Pulmonary artery endothelial cell (primary cell): Measurements from ENCODE around the gene FKBP5. TPM values are rescaled to one million over a fixed set of nuclear protein-coding genes. Genes with fewer than 3 reads are reported as not detected.
"Not testable (repeated sequence)": the region's sequence is repeated elsewhere in the genome, so short reads cannot be mapped to it uniquely, and the experiment has no call there.

Experiments used
- DNase-seq: peaks from one replicate; pipeline ENCODE4 v3.0.0-alpha.2; 2011; ENCODE audit warnings: low read depth, low spot score
- total RNA-seq: library from RNA; depleted of rRNA; stranded (reverse); fragments of >200 nt; gene quantifications from 2 replicates; pipeline ENCODE4 v1.2.3, GENCODE V29; 2014

FKBP5 gene
- total RNA-seq, 1 donor from 2014 or later = 67.2 TPM

DNA sequence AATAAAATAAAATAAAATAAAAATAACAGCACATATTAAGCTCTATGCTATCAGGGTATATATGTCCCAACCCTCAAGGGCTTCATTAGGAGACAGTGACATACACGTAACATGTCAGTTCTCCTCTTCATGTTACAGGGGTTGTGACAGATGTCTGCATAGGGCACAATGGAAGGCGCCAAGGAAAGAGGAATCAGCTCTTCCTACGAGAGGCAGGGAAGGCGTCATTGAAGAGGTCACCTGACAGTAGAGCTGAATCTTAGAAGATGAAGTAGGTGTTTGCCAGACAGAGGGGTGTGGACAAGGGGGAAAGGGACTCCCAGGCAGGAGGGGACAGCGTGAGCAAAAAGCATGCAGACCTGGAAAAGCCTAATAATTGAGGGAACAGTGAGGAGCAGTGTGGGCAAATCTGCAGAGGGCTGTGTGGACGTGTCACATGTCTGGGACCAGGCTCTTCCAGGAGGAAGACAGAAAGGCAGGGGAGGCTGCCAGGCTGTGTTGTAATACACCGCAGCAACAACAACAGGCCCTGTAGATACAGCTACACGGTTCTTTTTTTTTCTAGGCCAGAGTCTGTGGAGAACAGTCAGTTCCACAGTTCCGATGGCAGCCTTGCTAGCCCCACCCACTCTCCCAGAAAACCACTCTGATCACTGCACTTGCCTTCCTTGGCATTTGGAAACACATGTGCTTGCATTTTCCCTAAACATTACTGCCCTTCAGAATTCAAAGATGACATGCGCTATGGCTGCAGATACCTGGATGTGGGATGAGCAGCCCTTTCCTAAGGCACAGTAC is 2.5 kb upstream of the FKBP5 start:
- DNase-seq = no peak

DNA sequence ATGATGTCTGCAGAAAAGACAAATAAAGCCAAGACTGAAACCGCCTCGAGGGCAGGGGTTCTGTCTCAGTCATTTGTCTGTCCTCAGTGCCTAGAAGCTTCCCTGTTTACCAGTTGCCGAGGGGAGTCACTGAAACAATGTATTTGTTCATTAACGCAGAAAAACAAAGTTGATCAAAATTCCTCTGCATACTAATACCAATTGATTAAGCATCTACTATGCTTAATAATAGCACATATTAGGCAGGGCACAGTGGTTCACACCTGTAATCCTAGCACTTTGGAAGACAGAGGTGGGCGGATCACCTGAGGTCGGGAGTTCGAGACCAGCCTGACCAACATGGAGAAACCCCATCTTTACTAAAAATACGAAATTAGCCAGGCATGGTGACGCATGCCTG is 1.8 kb upstream of the FKBP5 start:
- DNase-seq = no peak

DNA sequence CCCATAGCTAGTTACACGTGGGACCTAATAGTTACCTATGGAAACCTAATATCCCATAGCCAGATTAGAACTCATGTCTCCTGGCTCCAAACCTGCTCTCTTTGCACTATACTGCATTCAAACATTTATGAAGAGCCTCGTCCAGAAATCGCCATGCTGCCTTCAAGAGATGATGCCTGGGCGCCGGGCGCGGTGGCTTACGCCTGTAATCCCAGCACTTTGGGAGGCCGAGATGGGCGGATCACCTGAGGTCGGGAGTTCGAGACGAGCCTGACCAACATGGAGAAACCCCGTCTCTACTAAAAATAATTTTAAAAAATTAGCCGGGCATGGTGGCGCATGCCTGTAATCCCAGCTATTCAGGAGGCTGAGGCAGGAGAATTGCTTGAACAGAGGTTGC is 1.3 kb upstream of the FKBP5 start:
- DNase-seq = not testable (repeated sequence)

DNA sequence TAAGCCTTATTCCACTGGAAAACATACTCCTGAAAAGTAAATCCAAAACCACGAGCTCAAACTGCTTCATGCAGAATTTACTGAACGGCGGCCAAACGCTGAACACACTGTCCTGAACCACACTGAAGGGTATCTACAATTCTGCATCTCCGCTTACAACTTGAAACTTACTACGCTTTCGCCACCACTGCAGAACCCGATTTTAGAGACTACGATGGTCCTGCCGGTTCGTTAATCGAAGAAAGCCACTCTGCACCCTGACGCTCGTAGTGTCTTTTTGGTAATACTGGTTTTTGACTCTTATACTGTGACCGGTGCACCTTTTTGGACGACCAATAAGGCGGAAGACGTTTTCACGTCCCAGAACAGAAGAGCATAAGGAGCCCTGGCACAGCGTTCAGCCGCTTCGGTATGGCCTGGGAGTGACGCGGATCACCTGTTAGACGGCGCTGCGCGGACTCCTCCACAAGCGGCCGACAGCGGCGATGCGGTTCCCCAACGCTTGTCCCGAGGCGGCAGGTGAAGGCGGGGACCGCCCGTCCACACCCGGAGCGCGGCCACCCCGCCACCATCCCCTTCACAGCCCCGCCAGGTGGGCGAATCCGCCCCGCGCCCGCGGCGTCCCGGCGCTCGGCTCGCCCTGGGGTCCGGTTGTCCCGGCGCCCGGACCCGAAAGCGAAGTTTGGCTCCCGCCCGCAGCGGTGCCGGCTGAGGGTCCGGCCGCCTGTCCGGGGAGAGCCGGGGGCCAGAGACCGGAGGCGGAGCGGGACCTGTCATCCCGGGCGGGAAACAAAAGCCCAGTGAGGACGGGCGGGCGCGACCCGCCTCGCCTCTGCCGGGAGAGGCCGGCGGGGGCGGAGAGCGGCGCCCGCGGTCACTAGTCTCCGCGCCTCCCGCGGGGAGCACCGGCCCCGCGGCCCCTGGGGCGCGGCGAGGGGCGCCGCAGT is 784 bp downstream of the FKBP5 start:
- no peak for DNase-seq

DNA sequence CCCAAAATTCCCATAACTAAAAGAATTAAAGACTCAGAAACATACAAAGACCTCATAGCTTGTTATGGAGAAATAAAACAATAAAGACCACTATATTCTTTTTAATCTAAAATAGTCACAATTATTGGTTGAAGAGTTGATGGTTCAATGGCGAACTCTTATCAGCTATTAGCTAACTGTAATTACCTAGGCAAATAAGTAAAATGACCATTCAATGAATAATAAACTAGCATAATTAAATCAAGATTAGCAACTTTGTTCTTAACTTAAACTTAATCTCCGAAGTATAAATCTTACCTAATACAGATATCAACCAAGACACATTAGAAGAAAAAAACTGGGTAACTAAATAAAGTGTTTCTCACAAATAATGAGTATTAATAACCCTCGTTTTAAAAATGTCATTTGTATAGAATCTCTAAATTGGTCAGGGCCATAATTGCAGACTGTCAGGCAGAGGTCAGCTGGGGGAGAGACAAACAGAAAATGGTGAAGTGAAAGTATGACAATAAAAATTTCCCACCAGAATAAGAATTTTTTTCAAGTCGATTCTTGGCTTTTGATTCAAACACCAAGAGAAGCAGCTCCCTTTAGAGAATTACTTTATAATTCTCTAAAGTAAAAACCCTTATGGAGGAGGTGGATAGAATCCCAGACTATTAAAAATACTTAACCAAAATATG is 1.7 kb downstream of the FKBP5 start:
- DNase-seq = no peak

DNA sequence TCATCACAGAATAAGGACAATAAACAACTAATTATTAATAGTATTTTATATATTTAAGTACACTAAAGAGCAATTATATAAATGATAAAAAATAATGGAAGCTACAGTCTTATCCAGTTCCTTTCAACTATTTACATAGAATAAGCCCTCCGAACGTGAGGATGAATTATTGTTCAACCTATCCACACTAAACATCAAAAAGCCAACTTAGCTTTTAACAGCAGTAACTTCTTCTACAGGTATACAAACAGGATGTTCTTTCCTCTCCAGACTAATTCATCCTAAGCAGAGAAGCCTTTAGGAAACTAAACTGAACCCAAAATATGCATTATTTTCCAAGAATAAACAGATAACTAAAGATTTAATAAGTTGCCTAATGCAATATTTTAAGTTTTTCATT is 2.3 kb downstream of the FKBP5 start:
- DNase-seq = no peak

DNA sequence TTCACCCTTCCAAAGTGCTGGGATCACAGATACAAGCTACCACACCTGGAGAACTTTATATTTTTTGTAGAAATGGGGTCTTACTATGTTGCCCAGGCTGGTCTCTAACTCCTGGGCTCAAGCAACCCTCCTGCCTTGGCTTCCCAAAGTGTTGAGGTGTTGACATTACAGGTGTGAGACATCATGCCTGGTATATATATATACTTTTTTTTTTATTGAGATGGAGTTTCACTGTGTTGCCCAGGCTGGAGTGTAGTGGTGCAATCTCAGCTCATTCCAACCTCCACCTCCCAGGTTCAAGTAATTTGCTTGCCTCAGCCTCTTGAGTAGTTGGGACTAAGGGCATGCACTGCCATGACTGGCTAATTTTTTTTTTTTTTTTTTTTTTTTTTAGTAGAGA is 5.4 kb downstream of the FKBP5 start:
- DNase-seq = no peak

DNA sequence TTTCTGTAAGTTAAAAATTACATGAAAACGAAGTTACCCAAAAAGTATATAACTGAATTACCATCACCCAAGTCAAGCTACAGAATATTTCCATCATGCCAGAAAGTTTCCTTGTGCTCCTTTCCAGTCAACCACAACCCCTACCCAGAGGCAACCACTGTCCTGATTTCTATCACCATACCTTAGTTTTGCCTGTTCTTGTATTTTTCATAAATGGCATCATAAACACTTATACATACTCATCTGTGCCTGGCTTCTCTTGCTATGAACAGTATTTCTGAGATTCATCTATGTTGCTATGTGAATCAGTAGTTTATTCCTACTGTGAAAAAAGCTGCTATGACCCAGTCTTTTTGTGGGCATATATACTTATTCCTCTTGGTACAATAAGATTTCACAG is 7.4 kb downstream of the FKBP5 start:
- no peak for DNase-seq

DNA sequence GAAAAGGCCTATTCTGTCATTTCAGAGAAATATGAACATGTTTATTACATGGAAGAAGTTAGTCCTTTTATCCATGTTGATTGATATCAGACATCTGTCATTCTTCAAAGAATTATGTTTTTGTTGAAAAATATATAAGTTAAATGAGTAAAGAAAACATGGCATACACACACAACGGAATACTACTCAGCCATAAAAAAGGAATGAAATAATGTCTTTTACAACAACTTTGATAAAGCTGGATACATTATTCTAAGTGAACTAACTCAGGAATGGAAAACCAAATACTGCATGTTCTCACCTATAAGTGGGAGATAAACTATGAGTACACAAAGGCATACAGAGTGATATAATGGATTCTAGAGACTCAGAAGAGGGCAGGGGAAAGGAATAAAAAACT is 9.3 kb downstream of the FKBP5 start:
- no peak for DNase-seq

DNA sequence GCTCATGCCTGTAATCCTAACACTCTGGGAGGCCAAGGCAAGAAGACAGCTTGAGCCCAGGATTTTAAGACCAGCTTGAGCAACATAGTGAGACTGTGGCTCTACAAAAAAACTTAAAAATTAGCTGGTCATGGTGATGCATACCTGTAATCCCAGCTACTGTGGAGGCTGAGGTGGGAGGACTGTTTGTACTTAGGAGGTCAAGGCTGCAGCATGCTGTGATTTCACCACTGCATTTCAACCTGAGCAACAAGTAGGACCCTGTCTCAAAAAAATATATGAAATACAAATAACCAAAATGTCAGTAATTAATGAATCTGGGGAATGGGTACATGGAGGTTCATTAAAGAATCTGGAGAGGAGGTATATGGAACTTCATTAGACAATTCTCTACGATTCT is 9.9 kb downstream of the FKBP5 start:
- DNase-seq = no peak

DNA sequence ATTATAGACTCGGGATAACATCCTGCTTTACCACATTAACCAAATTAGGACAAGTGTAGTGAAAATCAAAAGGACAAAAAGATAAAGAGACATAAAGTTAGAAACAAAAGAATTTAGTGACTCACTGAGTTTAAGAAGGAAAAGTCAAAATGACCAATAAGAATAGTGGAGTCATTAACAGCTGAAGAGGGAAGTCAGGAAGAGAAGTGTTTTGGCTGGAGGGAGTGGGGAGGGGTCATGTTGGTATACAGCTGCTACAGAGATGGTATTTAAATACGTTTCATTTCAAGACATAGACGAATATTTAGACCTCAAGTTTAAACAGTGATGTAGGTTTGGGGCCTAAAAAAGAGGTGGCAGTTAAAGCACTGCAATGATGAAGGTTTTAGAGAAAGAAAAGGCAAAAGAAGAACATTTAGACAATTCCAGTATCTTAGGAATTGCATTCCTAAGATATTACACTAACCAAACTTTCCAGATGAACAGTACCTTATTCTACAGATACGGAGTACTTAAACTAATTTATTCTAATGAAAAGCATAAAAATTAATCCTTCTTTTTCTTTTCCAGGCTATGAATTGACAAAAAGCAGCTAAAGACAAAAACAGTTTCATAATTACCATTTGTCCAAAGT is 10.6 kb downstream of the FKBP5 start:
- DNase-seq = no peak

DNA sequence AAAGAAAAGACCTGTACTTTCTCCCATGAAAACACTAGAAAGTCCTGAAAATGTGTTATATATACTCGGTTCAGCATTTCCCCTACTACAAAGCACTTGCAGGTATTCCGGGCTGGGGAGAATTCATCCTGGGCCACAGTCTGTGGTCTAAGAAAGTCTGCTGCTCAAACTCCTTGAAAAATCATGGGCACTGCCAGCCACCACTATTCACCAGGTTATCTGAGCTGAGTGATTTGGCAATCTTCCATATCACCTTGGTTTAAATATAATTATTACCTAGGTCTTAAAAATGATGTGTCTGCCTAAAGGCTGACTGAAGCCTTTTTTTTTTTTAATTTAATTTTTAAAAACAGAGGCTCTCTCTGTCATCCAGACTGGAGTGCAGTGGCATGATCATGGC is 11.3 kb downstream of the FKBP5 start:
- no peak for DNase-seq

DNA sequence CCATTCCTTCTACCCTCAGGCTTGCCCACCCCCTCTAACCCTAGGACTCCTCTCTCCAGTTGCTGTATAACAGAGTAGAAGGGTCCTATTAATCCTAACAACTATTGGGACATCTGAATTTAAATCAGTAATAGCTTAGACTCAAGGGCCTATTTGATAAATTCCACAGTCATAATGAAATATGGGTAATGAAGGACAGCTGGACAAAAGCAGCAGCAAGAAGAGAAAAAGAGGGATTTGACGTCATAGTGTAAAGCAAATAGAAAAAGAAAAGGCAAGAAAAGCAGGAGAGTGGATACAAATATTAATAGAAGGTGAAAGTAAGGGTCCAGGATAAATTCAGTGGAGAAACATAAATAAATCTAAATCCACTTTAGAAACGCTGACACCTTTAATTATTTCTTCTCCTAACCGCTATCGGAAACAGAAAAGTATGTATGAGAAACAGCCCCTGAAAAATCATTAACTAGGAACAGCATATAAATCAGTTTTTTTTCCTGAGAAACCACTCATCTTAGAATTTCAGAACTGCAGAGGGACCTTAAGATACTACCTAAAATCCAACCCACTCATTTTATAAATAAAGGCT is 12.8 kb downstream of the FKBP5 start:
- no peak for DNase-seq

DNA sequence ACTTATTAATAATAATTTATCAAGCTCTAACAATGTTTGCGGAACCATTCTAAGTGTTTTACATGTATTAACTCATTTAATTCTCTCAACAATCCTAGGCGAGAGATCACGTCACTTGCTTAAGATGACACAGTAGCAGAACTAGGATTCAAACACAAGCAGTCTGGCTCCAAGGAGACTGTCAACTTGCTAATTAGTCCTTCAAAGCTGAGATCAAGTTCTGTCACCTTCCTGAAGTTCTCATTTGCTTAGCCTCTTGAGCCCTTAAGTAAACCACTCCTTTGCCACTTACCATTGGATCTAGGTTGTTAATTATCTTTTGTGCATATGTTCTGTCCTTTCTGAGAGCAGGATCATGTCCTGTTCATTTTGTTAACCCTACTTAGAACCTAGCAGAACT is 14.1 kb downstream of the FKBP5 start:
- no peak for DNase-seq

DNA sequence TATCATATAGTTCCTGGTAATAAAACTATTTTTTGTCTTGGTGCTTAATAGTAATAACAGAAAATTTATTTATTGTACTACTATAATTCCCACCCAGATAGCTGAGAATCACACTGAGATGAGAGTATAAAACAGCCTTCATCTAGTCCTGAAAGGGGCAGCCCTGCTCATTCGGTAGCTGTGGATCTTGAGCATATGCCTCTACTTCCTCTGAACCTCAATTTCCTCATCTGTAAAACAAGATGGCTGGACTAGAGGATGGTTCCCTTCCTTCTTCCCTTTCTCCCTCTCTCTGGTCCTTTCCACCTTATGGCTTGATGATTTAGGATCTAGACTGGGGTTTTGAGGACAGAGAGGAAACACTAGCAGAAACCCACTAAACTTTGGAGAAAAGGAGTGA is 15.0 kb downstream of the FKBP5 start:
- no peak for DNase-seq

DNA sequence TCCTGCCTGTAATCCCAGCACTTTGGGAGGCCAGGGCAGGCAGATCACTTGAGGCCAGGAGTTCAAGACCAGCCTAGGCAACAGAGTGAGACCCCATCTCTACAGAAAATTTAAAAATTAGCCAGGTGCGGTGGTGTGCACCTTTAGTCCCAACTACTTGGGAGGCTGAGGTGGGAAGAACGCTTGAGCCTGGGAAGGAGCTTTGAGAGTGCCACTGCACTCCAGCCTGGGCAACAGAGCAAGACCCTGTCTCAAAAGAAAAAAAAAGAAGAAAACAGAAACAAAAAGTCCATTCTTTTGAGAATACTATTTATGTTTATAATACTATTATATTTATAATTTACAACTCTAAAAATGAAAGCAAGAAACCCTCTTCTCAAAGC is 15.4 kb downstream of the FKBP5 start:
- DNase-seq = not testable (repeated sequence)

DNA sequence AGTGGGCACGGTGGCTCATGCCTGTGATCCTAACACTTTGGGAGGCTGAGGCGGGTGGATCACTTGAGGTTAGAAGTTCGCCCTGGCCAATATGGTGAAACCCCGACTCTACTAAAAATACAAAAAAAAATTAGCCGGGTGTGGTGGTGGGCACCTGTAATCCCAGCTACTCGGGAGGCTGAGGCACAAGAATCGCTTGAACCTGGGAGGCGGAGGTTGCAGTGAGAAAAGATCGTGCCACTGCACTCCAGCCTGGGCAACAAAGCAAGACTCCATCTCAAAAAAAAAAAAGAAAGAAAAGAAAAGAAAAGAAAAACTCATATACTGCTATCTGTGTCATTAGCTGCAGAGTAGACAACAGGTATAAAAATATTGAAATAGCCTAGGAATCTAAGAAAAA is 18.3 kb downstream of the FKBP5 start:
- DNase-seq = not testable (repeated sequence)

DNA sequence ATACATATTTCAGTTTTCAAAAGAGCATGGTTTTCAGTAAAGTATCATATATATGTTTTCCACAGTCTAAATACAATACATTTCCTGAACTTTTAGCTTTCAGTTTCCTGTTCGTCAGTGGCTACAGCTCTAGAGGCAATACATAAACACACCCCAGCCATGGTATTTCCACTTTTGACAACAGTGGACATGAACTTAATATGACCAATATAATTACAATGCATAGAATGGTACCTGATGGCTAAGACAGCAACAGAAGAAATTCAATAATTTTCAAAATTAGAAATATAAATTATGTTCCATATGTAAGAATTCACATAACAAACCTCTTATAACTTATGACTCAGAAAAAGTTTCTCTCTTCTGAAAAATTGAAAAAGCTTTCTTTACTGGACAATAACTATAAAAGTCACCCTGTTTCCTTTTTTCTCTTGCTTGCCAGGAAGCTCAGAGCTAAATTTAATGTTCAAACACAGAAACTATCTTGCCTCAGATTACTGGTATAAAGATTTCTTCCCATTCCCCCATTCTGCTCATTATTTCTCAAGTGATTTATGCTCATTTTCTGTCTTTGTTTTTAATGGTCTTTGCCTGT is 19.2 kb downstream of the FKBP5 start:
- peak; percentile 69 for DNase-seq

DNA sequence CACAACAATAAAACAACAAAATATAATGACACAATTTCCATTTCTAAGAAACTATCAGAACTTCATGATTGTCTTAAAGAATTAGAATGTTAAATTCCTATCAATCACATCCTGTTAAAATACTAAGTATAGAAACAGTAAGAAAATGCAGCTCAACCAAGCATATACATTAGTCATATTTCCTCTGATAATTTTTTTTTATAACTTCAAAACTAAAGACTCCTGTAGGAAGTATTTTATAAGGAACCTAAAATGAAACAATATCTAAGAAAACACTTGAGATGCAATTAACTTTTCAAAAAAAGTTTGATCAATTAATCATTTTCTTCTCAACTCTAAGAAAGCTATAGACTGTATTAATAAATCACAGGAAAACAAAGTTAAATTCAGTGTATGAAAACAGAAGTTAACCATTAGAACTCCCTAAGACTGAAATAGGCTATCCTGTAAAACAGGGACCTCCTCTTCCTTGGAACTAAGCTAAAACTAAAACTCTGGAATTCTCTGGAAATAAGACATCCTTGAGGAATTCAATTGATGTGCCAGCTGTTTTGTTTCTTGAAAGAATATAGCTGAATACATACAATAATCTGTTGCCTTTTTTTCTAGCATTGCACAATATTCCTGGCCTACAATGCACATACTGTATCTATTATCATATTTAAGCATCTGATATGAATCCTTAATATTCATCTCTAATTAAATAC is 19.8 kb downstream of the FKBP5 start:
- DNase-seq = no peak

DNA sequence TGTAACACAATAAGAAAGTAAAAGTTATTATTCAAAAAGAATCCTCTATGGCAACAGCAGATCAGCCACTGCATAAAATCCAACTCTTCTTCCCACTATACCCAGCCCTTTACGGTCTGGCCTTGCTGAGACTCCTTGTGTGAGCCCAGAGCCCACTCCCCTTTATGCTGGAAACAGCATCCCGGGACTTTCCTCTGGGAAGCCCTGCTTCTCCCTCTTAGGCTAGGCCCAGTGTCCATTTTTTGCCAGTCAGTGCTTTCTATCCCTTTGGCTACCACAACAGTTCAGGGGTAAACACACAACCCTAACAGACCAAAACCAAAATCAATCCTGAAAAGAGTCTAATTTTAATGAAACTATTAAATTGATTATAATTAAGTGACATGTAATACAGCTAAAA is 20.6 kb downstream of the FKBP5 start:
- DNase-seq = no peak
